Small intestine (tissue), 7 donors: ENCODE data around the gene ZNF816. TPM values are rescaled to one million over a fixed set of nuclear protein-coding genes. Genes with fewer than 3 reads are reported as not detected.
"Not testable (repeated sequence)": the region's sequence is repeated elsewhere in the genome, so short reads cannot be mapped to it uniquely, and the experiment has no call there.

ENCODE experiments used
- DNase-seq, 2 donors: peaks; one replicate each; pipeline versions ENCODE4 v3.0.0 to v3.0.0-alpha.2; 2013
- FAIRE-seq: peaks from 2 replicates; lab custom pipeline; 2012; peaks lifted over from hg19 to GRCh38; lab: Jason Lieb, UNC
- H3K27ac ChIP-seq, 3 donors: one replicate each; pipeline ENCODE4 v1.5.1; 2013; ENCODE audit warnings: low read length in 2 of 3, mild to moderate bottlenecking in 2 of 3, control low read depth in 1 of 3, inconsistent platforms in 1 of 3, low read depth in 1 of 3, moderate library complexity in 1 of 3
- H3K27me3 ChIP-seq, 3 donors: one replicate each; pipeline ENCODE4 v1.6.1; 2013; ENCODE audit warnings: low read length in 3 of 3, inconsistent platforms in 1 of 3; ENCODE audit not compliant: control insufficient read depth in 3 of 3, insufficient read depth in 3 of 3
- H3K36me3 ChIP-seq, 3 donors: one replicate each; pipeline ENCODE4 v1.6.1; 2013; ENCODE audit warnings: low read length in 3 of 3, inconsistent platforms in 1 of 3, low read depth in 1 of 3, mild to moderate bottlenecking in 1 of 3, moderate library complexity in 1 of 3; ENCODE audit not compliant: control insufficient read depth in 3 of 3, insufficient read depth in 2 of 3
- H3K4me1 ChIP-seq, 3 donors: one replicate each; pipeline ENCODE4 v1.6.1; 2013; ENCODE audit warnings: low read length in 2 of 3, inconsistent platforms in 1 of 3, low read depth in 1 of 3, mild to moderate bottlenecking in 1 of 3, moderate library complexity in 1 of 3; ENCODE audit not compliant: control insufficient read depth in 3 of 3, insufficient read depth in 2 of 3
- H3K4me3 ChIP-seq, 3 donors: one replicate each; pipeline ENCODE4 v1.5.1; 2013; ENCODE audit warnings: low read length in 3 of 3, control low read depth in 1 of 3, inconsistent platforms in 1 of 3, low read depth in 1 of 3, mild to moderate bottlenecking in 1 of 3, moderate library complexity in 1 of 3
- H3K9me3 ChIP-seq, 2 donors: one replicate each; pipeline ENCODE4 v1.6.1; 2013; ENCODE audit warnings: low read depth in 1 of 2, low read length in 1 of 2; ENCODE audit not compliant: control insufficient read depth in 2 of 2, insufficient read depth in 1 of 2
- WGBS, 3 donors: extraction: QIAGEN DNeasy Blood & Tissue Kit; methylation state at CpG; one replicate each; pipeline ENCODE4 v1.1.7; 2013; 5-methylcytosine and 5-hydroxymethylcytosine counted together
- polyA plus RNA-seq, 4 donors: library from polyadenylated mRNA; stranded (reverse) in 3 of 4; unstranded in 1 of 4; fragments of 200-250 nt in 3 of 4; fragments of 120-200 nt in 1 of 4; gene quantifications; one replicate each; pipeline versions ENCODE4 v1.2.1 to v1.2.3, GENCODE V29; 2013
- donor health status: healthy with polysubstance abuse.
- donor health status: control.
- donor health status: control.
- donor health status: Bipolar disorder and iron deficiency.
- donor health status: healthy.

The ZNF816 gene
- polyA plus RNA-seq, 4 donors, result 2.0 to 18.1 (median 3.1) TPM

DNA sequence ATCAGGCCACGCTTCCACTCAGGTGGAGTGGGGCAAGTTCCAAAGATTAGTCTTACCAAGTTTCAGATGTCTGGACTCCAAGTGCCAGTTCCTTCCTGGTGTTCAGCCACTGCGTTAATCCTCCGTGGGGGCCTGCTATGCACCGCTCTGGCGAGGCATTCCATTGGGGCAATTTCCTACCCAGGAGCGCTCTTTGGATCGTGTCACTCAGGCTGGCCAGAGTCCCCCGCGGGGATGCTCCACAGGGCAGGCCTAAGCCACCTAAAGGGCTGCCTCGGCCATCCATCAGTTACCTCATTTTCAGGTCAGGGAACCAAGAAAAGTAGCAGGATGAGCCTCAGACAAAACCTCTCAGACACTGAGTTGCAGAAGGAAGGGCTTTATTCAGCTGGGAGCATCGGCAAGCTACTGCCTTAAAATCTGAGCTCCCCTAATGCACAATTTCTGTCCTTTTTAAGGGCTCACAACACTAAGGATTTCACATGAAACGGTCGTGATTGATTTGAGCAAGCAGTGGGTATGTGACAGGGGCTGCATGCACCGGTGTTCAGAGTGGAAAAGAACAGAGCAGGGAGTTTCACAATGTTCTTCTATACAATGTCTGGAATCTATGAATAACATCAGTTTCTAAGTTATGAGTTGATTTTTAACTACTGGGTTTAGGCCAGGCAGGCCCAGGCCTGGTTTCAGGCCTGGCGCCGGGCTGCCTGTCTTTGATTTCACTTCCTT, 58.5 kb downstream of the ZNF816 start:
- 87 to 97% (median 92%) methylated on average over 16 of the region's 16 CpGs for WGBS, 3 donors
- H3K36me3 ChIP-seq, DNase-seq, H3K27me3 ChIP-seq, FAIRE-seq, H3K4me1 ChIP-seq, H3K9me3 ChIP-seq, H3K27ac ChIP-seq, H3K4me3 ChIP-seq: not testable (repeated sequence)

DNA sequence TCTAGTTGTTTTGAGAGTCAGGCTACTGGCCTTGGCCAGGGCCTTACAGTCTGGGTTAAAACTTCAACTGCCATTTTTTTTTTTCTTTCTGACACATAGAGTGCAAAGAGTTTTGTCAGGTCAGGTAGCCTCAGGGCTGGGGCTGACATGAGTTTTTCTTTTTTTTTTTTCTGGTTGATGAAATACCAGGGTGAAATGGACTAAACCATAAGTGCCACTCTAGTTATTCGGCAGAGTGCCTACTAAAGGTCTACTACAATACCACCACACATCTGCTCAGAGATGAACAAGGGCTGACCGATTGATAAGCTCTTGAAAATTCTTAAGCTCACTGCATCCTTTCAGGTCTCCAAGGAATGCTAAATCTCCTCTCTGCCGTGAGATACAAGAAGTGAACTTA, 60.8 kb downstream of the ZNF816 start:
- Histone ChIP-seq H3K9me3 (peaks cover 2 to 3% of the 10 kb centered on the region in 2 donors), H3K4me1 (no peaks in the 10 kb centered on the region), H3K27me3 (no peaks in the 10 kb centered on the region), H3K27ac (no peak overlapping the region), H3K4me3 (no peak overlapping the region), H3K36me3 (peaks cover 0 to 3% (median 3%) of the 10 kb centered on the region in 3 donors)
- FAIRE-seq (no peak), DNase-seq (no peak)
- 59 to 92% (median 77%) methylated on average over 3 of the region's 3 CpGs for WGBS, 3 donors

Other genes with a start within 250 kb of the ZNF816 start
- gene ZNF611, start 227.8 kb downstream of the ZNF816 start, polyA plus RNA-seq, result 10 to 100 TPM in 1 of 4 donors, 1 to 10 TPM in 3; 2.2 to 16.0 (median 3.9) TPM
- 10 to 100 TPM in 3 of 4 donors, 1 to 10 TPM in 1; 4.9 to 19.8 (median 17.8) TPM for gene ZNF600, start 176.1 kb downstream of the ZNF816 start, polyA plus RNA-seq
- gene ZNF28, start 141.2 kb downstream of the ZNF816 start, polyA plus RNA-seq, result 10 to 100 TPM in 1 of 4 donors, 1 to 10 TPM in 3; 2.2 to 29.6 (median 5.8) TPM
- 10 to 100 TPM in 2 of 4 donors, 1 to 10 TPM in 2; 7.0 to 42.8 (median 10.4) TPM for gene ZNF468, start 105.3 kb downstream of the ZNF816 start, polyA plus RNA-seq
- 10 to 100 TPM in 1 of 4 donors, 1 to 10 TPM in 3; 3.4 to 33.8 (median 4.3) TPM for gene ZNF320, start 65.2 kb downstream of the ZNF816 start, polyA plus RNA-seq
- gene ZNF888, start 39.5 kb downstream of the ZNF816 start, polyA plus RNA-seq, result 10 to 100 TPM in 1 of 4 donors, 1 to 10 TPM in 3; 1.9 to 10.9 (median 2.5) TPM
- gene ERVV-1, start 51.0 kb upstream of the ZNF816 start, polyA plus RNA-seq, result not detected
- gene ERVV-2, start 81.9 kb upstream of the ZNF816 start, polyA plus RNA-seq, result not detected
- gene ZNF160, start 140.5 kb upstream of the ZNF816 start, polyA plus RNA-seq, result 100 to 1,000 TPM in 1 of 4 donors, 1 to 10 TPM in 3; 4.6 to 129 (median 8.9) TPM
- 10 to 100 TPM in 1 of 4 donors, 1 to 10 TPM in 2, under 1 TPM in 1; 0.81 to 49.5 (median 3.2) TPM for gene ZNF415, start 170.0 kb upstream of the ZNF816 start, polyA plus RNA-seq
- gene ZNF347, start 196.2 kb upstream of the ZNF816 start, polyA plus RNA-seq, result 10 to 100 TPM in 1 of 4 donors, 1 to 10 TPM in 2, under 1 TPM in 1; 0.81 to 16.5 (median 1.8) TPM
- 1 to 10 TPM in 3 of 4 donors, not detected in 1; 1.1 to 8.4 (median 2.7) TPM for gene ZNF665, start 230.5 kb upstream of the ZNF816 start, polyA plus RNA-seq